HepG2 (cell line): Measurements from ENCODE around the gene DAAM1. TPM values are rescaled to one million over a fixed set of nuclear protein-coding genes. Genes with fewer than 3 reads are reported as not detected.

Experiments
- KAT8 ChIP-seq: IDR thresholded peaks from 2 replicates; pipeline ENCODE4 v1.6.1; 2016; ENCODE audit warnings: missing genetic modification reagents, missing compliant biosample characterization
- LCORL ChIP-seq, 2 experiments: fragments of 450-650 bp in 1 of 2; sonication (generic) in 1 of 2; formaldehyde crosslinking in 1 of 2; IDR thresholded peaks; 2 replicates each; pipeline versions ENCODE4 v1.5.0 to v1.6.1; 2017 to 2020; ENCODE audit warnings: antibody characterized with exemption in 1 of 2, missing genetic modification reagents in 1 of 2
- MXI1 ChIP-seq: IDR thresholded peaks from 3 replicates; pipeline ENCODE4 v1.6.1; 2012; ENCODE audit warnings: low read depth, low read length, inconsistent platforms, borderline replicate concordance
- NCOA2 ChIP-seq: sonication (generic); formaldehyde crosslinking; IDR thresholded peaks from 2 replicates; pipeline ENCODE4 v1.8.0; 2022; ENCODE audit warnings: inconsistent platforms
- NONO ChIP-seq, 2 experiments: fragments of 450-650 bp in 1 of 2; sonication (generic) in 1 of 2; formaldehyde crosslinking in 1 of 2; IDR thresholded peaks in 1 of 2; conservative IDR thresholded peaks in 1 of 2; 2 replicates each; pipeline versions ENCODE4 v1.6.1 to v1.8.0; 2017 to 2022; ENCODE audit warnings: mild to moderate bottlenecking in 1 of 2, missing genetic modification reagents in 1 of 2, moderate library complexity in 1 of 2
- NR2F6 ChIP-seq, 2 experiments: IDR thresholded peaks; 2 replicates each; pipeline ENCODE4 v1.6.1; 2016; ENCODE audit warnings: antibody characterized with exemption in 1 of 2, mild to moderate bottlenecking in 1 of 2
- REPIN1 ChIP-seq: sonication (generic); formaldehyde crosslinking; IDR thresholded peaks from 2 replicates; pipeline ENCODE4 v1.8.0; 2022; ENCODE audit warnings: missing genetic modification reagents, low read depth, mild to moderate bottlenecking, borderline replicate concordance
- SP5 ChIP-seq: IDR thresholded peaks from 2 replicates; pipeline ENCODE4 v1.6.1; 2016; ENCODE audit warnings: low read depth, borderline replicate concordance
- TBL1XR1 ChIP-seq: fragments of 150-350 bp; IDR thresholded peaks from 2 replicates; pipeline ENCODE4 v1.6.1; 2014; ENCODE audit warnings: borderline replicate concordance, low read length; ENCODE audit not compliant: partially characterized antibody
- TMF1 ChIP-seq: sonication (generic); formaldehyde crosslinking; IDR thresholded peaks from 2 replicates; pipeline ENCODE4 v1.8.1; 2022; ENCODE audit warnings: low read depth, missing genetic modification reagents
- ZC3H13 ChIP-seq: sonication (generic); formaldehyde crosslinking; IDR thresholded peaks from 2 replicates; pipeline ENCODE4 v1.8.1; 2023; ENCODE audit warnings: mild to moderate bottlenecking, missing genetic modification reagents, moderate library complexity
- ZC3H4 ChIP-seq: sonication (generic); formaldehyde crosslinking; IDR thresholded peaks from 2 replicates; pipeline ENCODE4 v1.4.0; 2020; ENCODE audit warnings: missing genetic modification reagents, borderline replicate concordance
- ZNF24 ChIP-seq: fragments of 450-650 bp; IDR thresholded peaks from 2 replicates; pipeline ENCODE4 v1.6.1; 2017; ENCODE audit warnings: antibody characterized with exemption, mild to moderate bottlenecking
- ZNF3 ChIP-seq: IDR thresholded peaks from 2 replicates; pipeline ENCODE4 v1.7.0; 2017; ENCODE audit warnings: inconsistent platforms
- ZNF556 ChIP-seq: sonication (generic); formaldehyde crosslinking; IDR thresholded peaks from 2 replicates; pipeline ENCODE4 v1.4.0; 2020; ENCODE audit warnings: mild to moderate bottlenecking, missing genetic modification reagents, borderline replicate concordance
- ZNF614 ChIP-seq: IDR thresholded peaks from 2 replicates; pipeline ENCODE4 v1.6.1; 2018; ENCODE audit warnings: missing biosample characterization, missing genetic modification reagents, inconsistent platforms, borderline replicate concordance
- ZNF724P ChIP-seq: sonication (generic); formaldehyde crosslinking; IDR thresholded peaks from 2 replicates; pipeline ENCODE4 v1.8.0; 2022; ENCODE audit warnings: missing genetic modification reagents, borderline replicate concordance
- ZNF761 ChIP-seq: sonication (generic); formaldehyde crosslinking; conservative IDR thresholded peaks from 2 replicates; pipeline ENCODE4 v1.4.0; 2020; ENCODE audit warnings: mild to moderate bottlenecking, missing genetic modification reagents
- ZNF790 ChIP-seq: sonication (generic); formaldehyde crosslinking; IDR thresholded peaks from 2 replicates; pipeline ENCODE4 v1.8.0; 2022; ENCODE audit warnings: missing genetic modification reagents, mild to moderate bottlenecking, borderline replicate concordance
- polyA plus RNA-seq, 8 experiments: library from polyadenylated mRNA; depleted of rRNA in 3 of 8; stranded (reverse) in 7 of 8; unstranded in 1 of 8; fragments of >200 nt; fragmentation: Illumina TruSeq in 4 of 8; extraction: Trizol in 4 of 8; gene quantifications; 2 replicates each; pipeline versions ENCODE4 v1.2.1 to v1.2.3, GENCODE V29; 2011 to 2016; ENCODE audit warnings: low read depth in 4 of 8, missing spikeins in 1 of 8, mixed read lengths in 1 of 8; ENCODE audit not compliant: insufficient read depth in 1 of 8
- total RNA-seq, 5 experiments: library from RNA; depleted of rRNA; stranded (reverse); fragments of >200 nt; fragmentation: Illumina TruSeq; extraction: Trizol; gene quantifications; 2 replicates each; pipeline ENCODE4 v1.2.3, GENCODE V29; 2016; ENCODE audit warnings: low read depth in 1 of 5
- TF ChIP-seq, protein P1 (sequence below), 2 experiments: sonication (generic) in 1 of 2; formaldehyde crosslinking in 1 of 2; IDR thresholded peaks; 2 replicates each; pipeline versions ENCODE4 v1.4.0 to v1.6.1; 2018 to 2020; ENCODE audit warnings: missing genetic modification reagents in 2 of 2, borderline replicate concordance in 1 of 2, low read depth in 1 of 2, mild to moderate bottlenecking in 1 of 2, missing biosample characterization in 1 of 2
- TF ChIP-seq, protein P2 (sequence below): IDR thresholded peaks from 2 replicates; pipeline ENCODE4 v1.6.1; 2012; ENCODE audit warnings: inconsistent platforms
- TF ChIP-seq, protein P3 (sequence below), 2 experiments: IDR thresholded peaks; 2 replicates each; pipeline ENCODE4 v1.6.1; 2011 to 2012; ENCODE audit warnings: low read length in 2 of 2, borderline replicate concordance in 1 of 2, low read depth in 1 of 2, mild to moderate bottlenecking in 1 of 2, moderate library complexity in 1 of 2
- TF ChIP-seq, protein P4 (sequence below): sonication (generic); formaldehyde crosslinking; IDR thresholded peaks from 2 replicates; pipeline ENCODE4 v1.4.0; 2020; ENCODE audit warnings: mild to moderate bottlenecking, missing genetic modification reagents

The DAAM1 gene
- total and polyA plus RNA-seq, 2 of the 13 experiments (the other 11 are each of a cell fraction or from before 2014, with no cell fraction given) = 10.9 to 24.5 TPM

DNA sequence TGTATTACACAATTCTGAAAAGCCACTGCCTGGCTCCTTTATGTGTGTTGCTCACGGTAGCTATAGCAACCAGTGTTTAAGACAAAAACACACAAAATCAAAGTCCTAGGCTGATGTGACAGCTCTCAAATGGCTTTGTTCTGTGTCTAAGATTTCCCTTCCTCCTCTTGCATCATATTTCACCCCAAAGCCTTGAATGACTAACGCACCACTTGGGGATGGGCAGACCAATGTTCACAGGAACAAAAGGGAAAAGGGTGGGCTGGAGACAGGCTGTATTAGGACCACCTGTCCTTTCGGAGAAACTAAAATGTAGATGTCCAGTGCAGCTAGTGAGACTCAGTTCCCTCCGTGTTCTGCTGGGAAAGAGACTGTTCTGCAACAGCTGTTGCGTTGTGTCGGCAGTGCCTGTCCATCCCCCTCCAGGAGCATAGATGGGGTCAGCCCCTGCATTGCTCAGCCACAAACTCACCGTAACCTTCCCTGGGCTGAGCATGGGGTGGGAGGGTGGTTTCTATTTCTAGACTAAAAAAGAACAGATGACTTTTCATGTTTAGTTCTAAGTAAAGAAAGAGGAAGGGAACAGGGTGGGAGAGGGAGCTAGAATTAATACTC lies 26.8 kb upstream of the DAAM1 start (continued):
- TF ChIP-seq ZNF790 (CRISPR knock-in tag) (no peak), ZNF3 (CRISPR knock-in tag) (no peak), SP5 (peak; percentile 50), NR2F6 (IDR thresholded peaks at IDR 0.05) (0 out of 2 replicates have a peak, but pooled peaks have one; percentile 17), NR2F6 (CRISPR knock-in tag; IDR thresholded peaks at IDR 0.05) (no peak), REPIN1 (CRISPR knock-in tag) (peak; percentile 49; the same call in 1 of the 2 replicates), ZNF556 (CRISPR knock-in tag) (0 out of 2 replicates have a peak, but pooled peaks have one; percentile 30), ZNF724P (no peak), LCORL (IDR thresholded peaks at IDR 0.05) (0 out of 2 replicates have a peak, but pooled peaks have one; percentile 22), LCORL (CRISPR knock-in tag; IDR thresholded peaks at IDR 0.05) (peak; percentile 43; the same call in 1 of the 2 replicates), ZC3H4 (CRISPR knock-in tag) (no peak), TBL1XR1 (peak; percentile 37), KAT8 (CRISPR knock-in tag) (peak; percentile 48; the same call in 1 of the 2 replicates), ZNF24 (no peak), ZNF614 (CRISPR knock-in tag) (peak; percentile 56; the same call in 1 of the 2 replicates), MXI1 (peak; percentile 86; the same call in 2 of the 3 replicates), ZNF761 (CRISPR knock-in tag) (0 out of 2 replicates have a peak, but pooled peaks have one; percentile 24), NCOA2 (CRISPR knock-in tag) (peak; percentile 71; the same call in 1 of the 2 replicates), ZC3H13 (CRISPR knock-in tag) (no peak), TMF1 (CRISPR knock-in tag) (no peak), NONO (IDR thresholded peaks at IDR 0.05) (no peak), NONO (CRISPR knock-in tag; conservative IDR thresholded peaks at IDR 0.05) (0 out of 2 replicates have a peak, but pooled peaks have one; percentile 54)
- TF ChIP-seq, protein P1, sequence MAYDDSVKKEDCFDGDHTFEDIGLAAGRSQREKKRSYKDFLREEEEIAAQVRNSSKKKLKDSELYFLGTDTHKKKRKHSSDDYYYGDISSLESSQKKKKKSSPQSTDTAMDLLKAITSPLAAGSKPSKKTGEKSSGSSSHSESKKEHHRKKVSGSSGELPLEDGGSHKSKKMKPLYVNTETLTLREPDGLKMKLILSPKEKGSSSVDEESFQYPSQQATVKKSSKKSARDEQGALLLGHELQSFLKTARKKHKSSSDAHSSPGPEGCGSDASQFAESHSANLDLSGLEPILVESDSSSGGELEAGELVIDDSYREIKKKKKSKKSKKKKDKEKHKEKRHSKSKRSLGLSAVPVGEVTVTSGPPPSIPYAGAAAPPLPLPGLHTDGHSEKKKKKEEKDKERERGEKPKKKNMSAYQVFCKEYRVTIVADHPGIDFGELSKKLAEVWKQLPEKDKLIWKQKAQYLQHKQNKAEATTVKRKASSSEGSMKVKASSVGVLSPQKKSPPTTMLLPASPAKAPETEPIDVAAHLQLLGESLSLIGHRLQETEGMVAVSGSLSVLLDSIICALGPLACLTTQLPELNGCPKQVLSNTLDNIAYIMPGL (CRISPR knock-in tag; IDR thresholded peaks at IDR 0.05; ENCODE audit: borderline replicate concordance in 1 of 2, low read depth in 1 of 2) = 0 out of 4 replicates have a peak, but pooled peaks of 1 of the 2 experiments have one; percentile 11
- TF ChIP-seq, protein P2, sequence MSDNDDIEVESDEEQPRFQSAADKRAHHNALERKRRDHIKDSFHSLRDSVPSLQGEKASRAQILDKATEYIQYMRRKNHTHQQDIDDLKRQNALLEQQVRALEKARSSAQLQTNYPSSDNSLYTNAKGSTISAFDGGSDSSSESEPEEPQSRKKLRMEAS = 0 out of 2 replicates have a peak, but pooled peaks have one; percentile 30
- TF ChIP-seq, protein P3, sequence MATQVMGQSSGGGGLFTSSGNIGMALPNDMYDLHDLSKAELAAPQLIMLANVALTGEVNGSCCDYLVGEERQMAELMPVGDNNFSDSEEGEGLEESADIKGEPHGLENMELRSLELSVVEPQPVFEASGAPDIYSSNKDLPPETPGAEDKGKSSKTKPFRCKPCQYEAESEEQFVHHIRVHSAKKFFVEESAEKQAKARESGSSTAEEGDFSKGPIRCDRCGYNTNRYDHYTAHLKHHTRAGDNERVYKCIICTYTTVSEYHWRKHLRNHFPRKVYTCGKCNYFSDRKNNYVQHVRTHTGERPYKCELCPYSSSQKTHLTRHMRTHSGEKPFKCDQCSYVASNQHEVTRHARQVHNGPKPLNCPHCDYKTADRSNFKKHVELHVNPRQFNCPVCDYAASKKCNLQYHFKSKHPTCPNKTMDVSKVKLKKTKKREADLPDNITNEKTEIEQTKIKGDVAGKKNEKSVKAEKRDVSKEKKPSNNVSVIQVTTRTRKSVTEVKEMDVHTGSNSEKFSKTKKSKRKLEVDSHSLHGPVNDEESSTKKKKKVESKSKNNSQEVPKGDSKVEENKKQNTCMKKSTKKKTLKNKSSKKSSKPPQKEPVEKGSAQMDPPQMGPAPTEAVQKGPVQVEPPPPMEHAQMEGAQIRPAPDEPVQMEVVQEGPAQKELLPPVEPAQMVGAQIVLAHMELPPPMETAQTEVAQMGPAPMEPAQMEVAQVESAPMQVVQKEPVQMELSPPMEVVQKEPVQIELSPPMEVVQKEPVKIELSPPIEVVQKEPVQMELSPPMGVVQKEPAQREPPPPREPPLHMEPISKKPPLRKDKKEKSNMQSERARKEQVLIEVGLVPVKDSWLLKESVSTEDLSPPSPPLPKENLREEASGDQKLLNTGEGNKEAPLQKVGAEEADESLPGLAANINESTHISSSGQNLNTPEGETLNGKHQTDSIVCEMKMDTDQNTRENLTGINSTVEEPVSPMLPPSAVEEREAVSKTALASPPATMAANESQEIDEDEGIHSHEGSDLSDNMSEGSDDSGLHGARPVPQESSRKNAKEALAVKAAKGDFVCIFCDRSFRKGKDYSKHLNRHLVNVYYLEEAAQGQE (IDR thresholded peaks at IDR 0.05; ENCODE audit: borderline replicate concordance in 1 of 2, low read depth in 1 of 2, low read length in 2 of 2) = 0 out of 4 replicates have a peak, but pooled peaks of 1 of the 2 experiments have one; percentile 5
- TF ChIP-seq, protein P4, sequence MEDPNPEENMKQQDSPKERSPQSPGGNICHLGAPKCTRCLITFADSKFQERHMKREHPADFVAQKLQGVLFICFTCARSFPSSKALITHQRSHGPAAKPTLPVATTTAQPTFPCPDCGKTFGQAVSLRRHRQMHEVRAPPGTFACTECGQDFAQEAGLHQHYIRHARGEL (CRISPR knock-in tag) = no peak
